Neural cell (in vitro differentiated cells): ENCODE measurements around the gene ADD3.

Source experiments
- CTCF ChIP-seq: fragments of 450-650 bp; IDR thresholded peaks from 2 replicates; pipeline ENCODE4 v1.5.1; 2014; ENCODE audit warnings: antibody characterized with exemption, mild to moderate bottlenecking, moderate library complexity; ENCODE audit not compliant: poor library complexity, severe bottlenecking
- TAF1 ChIP-seq: IDR thresholded peaks from 2 replicates; pipeline ENCODE4 v1.6.1; 2012; ENCODE audit warnings: low read depth

GRCh38 chr10:110040767-110041478 lies 33.1 kb downstream of the ADD3 start:
- TF ChIP-seq CTCF (no peak), TAF1 (no peak)
